ENCODE measurements around the gene KCNN2. TPM values are rescaled to one million over a fixed set of nuclear protein-coding genes. Genes with fewer than 3 reads are reported as not detected.

The KCNN2 gene
- total RNA-seq, 1 experiment from 2014 or later = not detected

DNA sequence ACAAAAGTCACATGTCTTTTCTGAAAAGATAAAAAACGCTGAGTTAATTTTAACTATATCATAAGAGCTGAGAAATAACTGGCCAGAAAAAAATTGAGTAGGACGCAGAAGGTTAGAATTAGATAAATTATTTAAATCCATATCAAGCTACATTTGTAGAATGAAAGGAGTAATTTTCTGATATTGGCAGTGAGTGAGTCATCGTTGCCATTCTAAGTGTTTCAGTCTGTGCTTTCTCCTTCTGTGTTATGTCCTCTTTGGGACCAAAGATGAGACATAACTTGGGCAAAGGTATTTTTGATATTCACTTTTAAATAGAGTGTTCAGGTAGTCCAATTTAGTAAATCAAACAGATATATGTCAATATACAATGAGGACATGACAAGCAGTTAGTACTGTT lies 34.4 kb upstream of the KCNN2 start:
- DNase-seq (ENCODE audit: low read depth, low spot score) (no peak), ATAC-seq (no peak)
- H3K27me3 ChIP-seq (ENCODE audit: insufficient read depth, low read length) = peaks cover 12% of the 10 kb centered on the region; the same call in 1 of the 2 replicates
- no TSS peak for BruUV-seq (replicated peaks)
- ChIA-PET RAD21 (ENCODE audit: low non-redundant PET in 1 of 2, low total read pairs in 2 of 2, uncharacterized antibody in 2 of 2, unreplicated experiment in 2 of 2) (no interaction called here), CTCF (no interaction called here), POLR2A (no interaction called here)
- H3K9ac ChIP-seq (ENCODE audit: low read length) = no peak overlapping the region
- H3K4me2 ChIP-seq (ENCODE audit: low read length) = no peak overlapping the region
- H3K4me3 ChIP-seq (replicated peaks in 1 of 2; ENCODE audit: low read depth in 1 of 2, low read length in 2 of 2) = no peak overlapping the region
- H3K9me2 ChIP-seq (ENCODE audit: insufficient read depth) = no peaks in the 10 kb centered on the region
- no peaks in the 10 kb centered on the region for H3K4me1 ChIP-seq (ENCODE audit: control insufficient read depth in 1 of 2, insufficient read depth in 2 of 2, low read length in 2 of 2)
- no peak for TF ChIP-seq REST (IDR thresholded peaks at IDR 0.05; ENCODE audit: low read depth)
- no peak for TF ChIP-seq POLR2AphosphoS5 (IDR thresholded peaks at IDR 0.05; ENCODE audit: low read depth, low read length)
- TF ChIP-seq ZFX (IDR thresholded peaks at IDR 0.05) = no peak
- TF ChIP-seq CEBPB (IDR thresholded peaks at IDR 0.05; ENCODE audit: low read depth) = no peak
- TF ChIP-seq EZH2phosphoT487 (IDR thresholded peaks at IDR 0.05; ENCODE audit: borderline replicate concordance) = no peak
- no peak for TF ChIP-seq CBX3 (IDR thresholded peaks at IDR 0.05; ENCODE audit: low read depth)
- TF ChIP-seq, protein P1, sequence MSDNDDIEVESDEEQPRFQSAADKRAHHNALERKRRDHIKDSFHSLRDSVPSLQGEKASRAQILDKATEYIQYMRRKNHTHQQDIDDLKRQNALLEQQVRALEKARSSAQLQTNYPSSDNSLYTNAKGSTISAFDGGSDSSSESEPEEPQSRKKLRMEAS (IDR thresholded peaks at IDR 0.05) = no peak
- no peaks in the 10 kb centered on the region for H3K36me3 ChIP-seq (ENCODE audit: control insufficient read depth in 1 of 2, insufficient read depth in 2 of 2, low read length in 2 of 2)
- no peaks in the 10 kb centered on the region for H3K79me2 ChIP-seq (ENCODE audit: insufficient read depth, low read length)
- H3K9me3 ChIP-seq (ENCODE audit: control insufficient read depth in 1 of 2, insufficient read depth in 1 of 2, low read depth in 1 of 2, low read length in 2 of 2) = no peaks in the 10 kb centered on the region
- no peak overlapping the region for H2AFZ ChIP-seq (ENCODE audit: low read depth, low read length, poor library complexity, severe bottlenecking)
- no peaks in the 10 kb centered on the region for H4K20me1 ChIP-seq (ENCODE audit: insufficient read depth)
- intact Hi-C loops (cut with micrococcal nuclease) = no loop called here
- no peak overlapping the region for H3K27ac ChIP-seq (ENCODE audit: low read depth, low read length)

DNA sequence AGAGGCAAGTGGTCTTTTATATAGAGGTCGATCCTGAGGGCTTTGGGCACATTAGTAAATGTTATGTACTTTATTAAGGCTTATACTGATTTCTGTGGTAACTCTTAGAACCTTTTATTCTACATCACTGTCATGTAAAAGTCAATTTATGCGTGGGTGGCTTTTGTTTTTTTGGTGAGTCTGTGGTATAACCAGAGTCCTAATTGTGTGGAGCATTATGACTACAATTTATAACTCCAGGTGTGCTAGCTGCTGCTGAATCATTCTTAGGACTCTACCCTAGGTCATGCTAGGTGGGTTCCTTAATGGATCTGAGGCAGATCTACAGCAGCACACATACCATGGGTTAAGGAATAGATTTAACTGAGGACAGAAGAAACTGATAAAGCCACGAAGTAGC lies 33.9 kb upstream of the KCNN2 start:
- intact Hi-C loops (cut with micrococcal nuclease) = no loop called here
- DNase-seq (ENCODE audit: low read depth, low spot score) (no peak), ATAC-seq (no peak)
- Histone ChIP-seq H3K79me2 (ENCODE audit: insufficient read depth, low read length) (no peaks in the 10 kb centered on the region), H3K9me2 (ENCODE audit: insufficient read depth) (no peaks in the 10 kb centered on the region), H3K36me3 (ENCODE audit: control insufficient read depth in 1 of 2, insufficient read depth in 2 of 2, low read length in 2 of 2) (no peaks in the 10 kb centered on the region), H2AFZ (ENCODE audit: low read depth, low read length, poor library complexity, severe bottlenecking) (no peak overlapping the region), H3K9me3 (ENCODE audit: control insufficient read depth in 1 of 2, insufficient read depth in 1 of 2, low read depth in 1 of 2, low read length in 2 of 2) (no peaks in the 10 kb centered on the region), H3K4me2 (ENCODE audit: low read length) (no peak overlapping the region), H3K4me3 (replicated peaks in 1 of 2; ENCODE audit: low read depth in 1 of 2, low read length in 2 of 2) (no peak overlapping the region), H3K4me1 (ENCODE audit: control insufficient read depth in 1 of 2, insufficient read depth in 2 of 2, low read length in 2 of 2) (no peaks in the 10 kb centered on the region), H3K27ac (ENCODE audit: low read depth, low read length) (no peak overlapping the region), H3K9ac (ENCODE audit: low read length) (no peak overlapping the region), H4K20me1 (ENCODE audit: insufficient read depth) (no peaks in the 10 kb centered on the region), H3K27me3 (ENCODE audit: insufficient read depth, low read length) (peaks cover 7% of the 10 kb centered on the region; the same call in 1 of the 2 replicates)
- RAD21 ChIA-PET (ENCODE audit: low non-redundant PET in 1 of 2, low total read pairs in 2 of 2, uncharacterized antibody in 2 of 2, unreplicated experiment in 2 of 2) = no interaction called here
- CTCF ChIA-PET = no interaction called here
- POLR2A ChIA-PET = no interaction called here
- BruUV-seq (replicated peaks) = no TSS peak
- TF ChIP-seq EGR1 (IDR thresholded peaks at IDR 0.05; ENCODE audit: low read depth) (no peak), ZBTB33 (IDR thresholded peaks at IDR 0.05; ENCODE audit: extremely low read depth, insufficient replicate concordance, low read length) (no peak), JUND (IDR thresholded peaks at IDR 0.05) (no peak), FOSL1 (IDR thresholded peaks at IDR 0.05; ENCODE audit: low read depth) (no peak), CBX3 (IDR thresholded peaks at IDR 0.05; ENCODE audit: low read depth) (no peak), ZNF274 (IDR thresholded peaks at IDR 0.05; ENCODE audit: low read depth, low read length) (no peak), ATF3 (IDR thresholded peaks at IDR 0.05) (no peak), YY1 (IDR thresholded peaks at IDR 0.05; ENCODE audit: extremely low read depth, insufficient replicate concordance, low read depth, low read length) (no peak), SP1 (IDR thresholded peaks at IDR 0.05; ENCODE audit: low read depth) (no peak), SRF (IDR thresholded peaks at IDR 0.05; ENCODE audit: low read depth) (no peak), ZFX (IDR thresholded peaks at IDR 0.05) (no peak), POLR2A (IDR thresholded peaks at IDR 0.05; ENCODE audit: borderline replicate concordance, extremely low read depth, insufficient read depth, insufficient read length) (no peak), EZH2phosphoT487 (IDR thresholded peaks at IDR 0.05; ENCODE audit: borderline replicate concordance) (no peak)
